ENCODE data around the gene SHC2. TPM values are rescaled to one million over a fixed set of nuclear protein-coding genes. Genes with fewer than 3 reads are reported as not detected.

The SHC2 gene
- total and polyA plus RNA-seq, 9 of the 15 experiments (the other 6 are each of a cell fraction or from before 2014, with no cell fraction given) = 0.14 to 0.36 (median 0.17) TPM; not detected in 5

DNA sequence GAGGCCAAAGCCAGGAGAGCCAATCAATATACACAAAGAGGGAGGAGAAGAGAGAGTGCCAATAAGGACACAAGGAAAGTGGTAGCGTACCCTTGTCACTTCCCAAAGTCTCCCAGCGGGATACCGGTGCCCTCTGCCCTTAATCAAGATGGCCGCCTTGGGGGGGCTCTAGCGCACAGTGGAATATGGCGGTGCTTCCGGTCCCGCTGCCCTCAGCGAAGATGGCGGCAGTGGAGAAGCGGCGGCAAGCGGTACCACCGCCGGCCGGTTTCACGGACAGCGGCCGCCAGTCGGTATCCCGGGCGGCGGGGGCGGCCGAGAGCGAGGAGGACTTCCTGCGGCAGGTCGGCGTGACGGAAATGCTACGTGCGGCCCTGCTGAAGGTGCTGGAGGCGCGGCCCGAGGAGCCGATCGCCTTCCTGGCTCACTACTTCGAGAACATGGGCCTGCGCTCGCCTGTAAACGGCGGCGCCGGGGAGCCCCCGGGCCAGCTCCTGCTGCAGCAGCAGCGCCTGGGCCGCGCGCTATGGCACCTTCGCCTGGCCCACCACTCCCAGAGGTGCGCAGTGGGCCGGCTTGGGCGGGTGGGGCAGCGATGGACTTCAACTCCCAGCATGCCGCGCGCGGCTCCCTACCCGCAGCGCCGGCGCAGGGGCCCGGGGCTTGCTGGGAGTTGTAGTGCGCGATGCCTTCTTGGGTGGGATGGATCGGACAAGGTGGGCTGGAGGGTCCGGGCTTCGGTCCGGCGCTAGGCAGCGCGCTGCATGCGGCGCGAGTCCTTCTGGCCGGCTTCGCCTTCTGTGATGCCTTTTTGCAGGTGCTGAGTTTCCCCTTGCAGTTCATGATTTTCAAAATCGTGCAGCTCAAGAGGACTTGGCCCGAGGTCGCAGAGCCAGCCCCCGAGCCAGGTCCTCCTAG is 46.7 kb upstream of the SHC2 start, which contains the start of gene TPGS1 (continued):
- TF ChIP-seq ZBTB40 (IDR thresholded peaks at IDR 0.05) (peak; percentile 97), ZBTB40 (CRISPR knock-in tag; IDR thresholded peaks at IDR 0.05) (no peak), TEAD4 (IDR thresholded peaks at IDR 0.05; ENCODE audit: low read length) (peak; percentile 28; the same call in 1 of the 2 replicates), TEAD4 (CRISPR knock-in tag; IDR thresholded peaks at IDR 0.05; ENCODE audit: borderline replicate concordance) (0 out of 2 replicates have a peak, but pooled peaks have one; percentile 37), ZEB2 (IDR thresholded peaks at IDR 0.05) (no peak), CCNT2 (IDR thresholded peaks at IDR 0.05; ENCODE audit: borderline replicate concordance, extremely low read depth, insufficient read length, low read depth, low read length) (no peak), FOXA3 (CRISPR knock-in tag; conservative IDR thresholded peaks at IDR 0.05 in 1 of 2, IDR thresholded peaks at IDR 0.05 in 1 of 2) (no peak), NCOA4 (IDR thresholded peaks at IDR 0.05; ENCODE audit: partially characterized antibody) (no peak), UBTF (IDR thresholded peaks at IDR 0.05; ENCODE audit: borderline replicate concordance in 1 of 2, low read depth in 2 of 2, low read length in 2 of 2) (0 out of 4 replicates have a peak, but pooled peaks of 1 of the 2 experiments have one; percentile 26), ZNF589 (CRISPR knock-in tag; IDR thresholded peaks at IDR 0.05; ENCODE audit: low read depth) (no peak)
- TF ChIP-seq, protein P1, sequence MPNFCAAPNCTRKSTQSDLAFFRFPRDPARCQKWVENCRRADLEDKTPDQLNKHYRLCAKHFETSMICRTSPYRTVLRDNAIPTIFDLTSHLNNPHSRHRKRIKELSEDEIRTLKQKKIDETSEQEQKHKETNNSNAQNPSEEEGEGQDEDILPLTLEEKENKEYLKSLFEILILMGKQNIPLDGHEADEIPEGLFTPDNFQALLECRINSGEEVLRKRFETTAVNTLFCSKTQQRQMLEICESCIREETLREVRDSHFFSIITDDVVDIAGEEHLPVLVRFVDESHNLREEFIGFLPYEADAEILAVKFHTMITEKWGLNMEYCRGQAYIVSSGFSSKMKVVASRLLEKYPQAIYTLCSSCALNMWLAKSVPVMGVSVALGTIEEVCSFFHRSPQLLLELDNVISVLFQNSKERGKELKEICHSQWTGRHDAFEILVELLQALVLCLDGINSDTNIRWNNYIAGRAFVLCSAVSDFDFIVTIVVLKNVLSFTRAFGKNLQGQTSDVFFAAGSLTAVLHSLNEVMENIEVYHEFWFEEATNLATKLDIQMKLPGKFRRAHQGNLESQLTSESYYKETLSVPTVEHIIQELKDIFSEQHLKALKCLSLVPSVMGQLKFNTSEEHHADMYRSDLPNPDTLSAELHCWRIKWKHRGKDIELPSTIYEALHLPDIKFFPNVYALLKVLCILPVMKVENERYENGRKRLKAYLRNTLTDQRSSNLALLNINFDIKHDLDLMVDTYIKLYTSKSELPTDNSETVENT (CRISPR knock-in tag; IDR thresholded peaks at IDR 0.05) = 0 out of 2 replicates have a peak, but pooled peaks have one; percentile 5

Measured in K562 (cell line).